ENCODE measurements around the gene MCTP1. TPM values are rescaled to one million over a fixed set of nuclear protein-coding genes. Genes with fewer than 3 reads are reported as not detected.

MCTP1 gene
- total and polyA plus RNA-seq, 2 of the 13 experiments (the other 11 are each of a cell fraction or from before 2014, with no cell fraction given): 0.15 to 0.48 TPM

DNA sequence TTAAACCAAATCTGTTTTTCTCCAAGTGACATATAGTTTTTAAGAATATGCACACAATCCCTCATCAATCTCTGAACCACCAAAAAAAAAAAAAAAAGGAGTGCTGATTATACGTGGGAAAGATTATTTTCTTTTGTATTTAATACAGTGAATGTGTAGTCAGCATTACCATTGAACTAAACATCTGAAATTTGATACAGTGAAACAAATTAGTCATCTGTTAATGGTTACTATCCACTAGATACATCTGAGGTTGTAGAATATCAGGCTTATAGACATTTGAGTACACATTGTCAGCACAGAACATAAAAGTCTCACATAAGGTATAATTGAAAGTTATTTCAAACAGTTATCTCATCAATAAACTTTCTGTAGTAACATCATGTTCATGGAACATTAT is 579.5 kb downstream of the MCTP1 start:
- ChIA-PET POLR2A (no interaction called here), CTCF (ENCODE audit: low intra/inter-chr PET ratio, low total read pairs) (no interaction called here)
- Histone ChIP-seq H3K4me2 (ENCODE audit: low read depth, low read length) (no peak overlapping the region), H4K20me1 (ENCODE audit: insufficient read depth, low read length) (no peaks in the 10 kb centered on the region), H3K4me1 (ENCODE audit: insufficient read depth, low read length) (no peaks in the 10 kb centered on the region), H2AFZ (ENCODE audit: low read length) (no peak overlapping the region), H3K36me3 (replicated peaks in 1 of 2; ENCODE audit: control insufficient read depth in 1 of 2, insufficient read depth in 2 of 2, low read length in 2 of 2) (no peaks in the 10 kb centered on the region), H3K9me3 (ENCODE audit: low read length) (no peaks in the 10 kb centered on the region), H3K4me3 (replicated peaks in 1 of 3; ENCODE audit: insufficient read depth in 1 of 3, low read depth in 2 of 3, low read length in 3 of 3) (no peak overlapping the region), H3K27me3 (ENCODE audit: control insufficient read depth in 1 of 2, insufficient read depth in 2 of 2, low read length in 2 of 2) (no peaks in the 10 kb centered on the region), H3K9ac (ENCODE audit: insufficient read depth, low read depth, low read length) (no peak overlapping the region), H3K27ac (ENCODE audit: extremely low read length, insufficient read depth, low read length) (no peak overlapping the region), H3K79me2 (ENCODE audit: insufficient read depth, low read length) (no peaks in the 10 kb centered on the region)
- 90% methylated on average over 1 of the region's 1 CpG for WGBS (ENCODE audit: low lambda C conversion rate)
- intact Hi-C loops (cut with micrococcal nuclease; ENCODE audit: unreplicated experiment): no loop called here
- no peak for ATAC-seq
- no peak for FAIRE-seq
- DNase-seq (ENCODE audit: low spot score): no peak
- BruUV-seq (replicated peaks): no TSS peak
- in situ Hi-C loops (cut with HindIII; ENCODE audit: extremely low pct_ligation_motif_present, low pct_unique_long_range_greater_than_20kb): no loop called here
- TF ChIP-seq RFXANK (CRISPR knock-in tag; IDR thresholded peaks at IDR 0.05) (no peak), TBX2 (CRISPR knock-in tag; IDR thresholded peaks at IDR 0.05; ENCODE audit: borderline replicate concordance) (no peak), SIX1 (CRISPR knock-in tag; IDR thresholded peaks at IDR 0.05; ENCODE audit: borderline replicate concordance) (no peak), KDM5B (CRISPR knock-in tag; IDR thresholded peaks at IDR 0.05; ENCODE audit: borderline replicate concordance) (no peak), ZNF44 (CRISPR knock-in tag; IDR thresholded peaks at IDR 0.05) (no peak), PRMT3 (CRISPR knock-in tag; IDR thresholded peaks at IDR 0.05; ENCODE audit: borderline replicate concordance, low read depth) (no peak), SSRP1 (CRISPR knock-in tag; IDR thresholded peaks at IDR 0.05) (no peak), ZNF33B (CRISPR knock-in tag; IDR thresholded peaks at IDR 0.05) (no peak), ZNF75D (CRISPR knock-in tag; IDR thresholded peaks at IDR 0.05; ENCODE audit: borderline replicate concordance) (no peak), ZNF20 (CRISPR knock-in tag; IDR thresholded peaks at IDR 0.05) (no peak), ISX (CRISPR knock-in tag; conservative IDR thresholded peaks at IDR 0.05) (no peak)
- TF ChIP-seq, protein P1, sequence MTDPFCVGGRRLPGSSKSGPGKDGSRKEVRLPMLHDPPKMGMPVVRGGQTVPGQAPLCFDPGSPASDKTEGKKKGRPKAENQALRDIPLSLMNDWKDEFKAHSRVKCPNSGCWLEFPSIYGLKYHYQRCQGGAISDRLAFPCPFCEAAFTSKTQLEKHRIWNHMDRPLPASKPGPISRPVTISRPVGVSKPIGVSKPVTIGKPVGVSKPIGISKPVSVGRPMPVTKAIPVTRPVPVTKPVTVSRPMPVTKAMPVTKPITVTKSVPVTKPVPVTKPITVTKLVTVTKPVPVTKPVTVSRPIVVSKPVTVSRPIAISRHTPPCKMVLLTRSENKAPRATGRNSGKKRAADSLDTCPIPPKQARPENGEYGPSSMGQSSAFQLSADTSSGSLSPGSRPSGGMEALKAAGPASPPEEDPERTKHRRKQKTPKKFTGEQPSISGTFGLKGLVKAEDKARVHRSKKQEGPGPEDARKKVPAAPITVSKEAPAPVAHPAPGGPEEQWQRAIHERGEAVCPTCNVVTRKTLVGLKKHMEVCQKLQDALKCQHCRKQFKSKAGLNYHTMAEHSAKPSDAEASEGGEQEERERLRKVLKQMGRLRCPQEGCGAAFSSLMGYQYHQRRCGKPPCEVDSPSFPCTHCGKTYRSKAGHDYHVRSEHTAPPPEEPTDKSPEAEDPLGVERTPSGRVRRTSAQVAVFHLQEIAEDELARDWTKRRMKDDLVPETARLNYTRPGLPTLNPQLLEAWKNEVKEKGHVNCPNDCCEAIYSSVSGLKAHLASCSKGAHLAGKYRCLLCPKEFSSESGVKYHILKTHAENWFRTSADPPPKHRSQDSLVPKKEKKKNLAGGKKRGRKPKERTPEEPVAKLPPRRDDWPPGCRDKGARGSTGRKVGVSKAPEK (CRISPR knock-in tag; IDR thresholded peaks at IDR 0.05; ENCODE audit: borderline replicate concordance): no peak
- TF ChIP-seq, protein P2, sequence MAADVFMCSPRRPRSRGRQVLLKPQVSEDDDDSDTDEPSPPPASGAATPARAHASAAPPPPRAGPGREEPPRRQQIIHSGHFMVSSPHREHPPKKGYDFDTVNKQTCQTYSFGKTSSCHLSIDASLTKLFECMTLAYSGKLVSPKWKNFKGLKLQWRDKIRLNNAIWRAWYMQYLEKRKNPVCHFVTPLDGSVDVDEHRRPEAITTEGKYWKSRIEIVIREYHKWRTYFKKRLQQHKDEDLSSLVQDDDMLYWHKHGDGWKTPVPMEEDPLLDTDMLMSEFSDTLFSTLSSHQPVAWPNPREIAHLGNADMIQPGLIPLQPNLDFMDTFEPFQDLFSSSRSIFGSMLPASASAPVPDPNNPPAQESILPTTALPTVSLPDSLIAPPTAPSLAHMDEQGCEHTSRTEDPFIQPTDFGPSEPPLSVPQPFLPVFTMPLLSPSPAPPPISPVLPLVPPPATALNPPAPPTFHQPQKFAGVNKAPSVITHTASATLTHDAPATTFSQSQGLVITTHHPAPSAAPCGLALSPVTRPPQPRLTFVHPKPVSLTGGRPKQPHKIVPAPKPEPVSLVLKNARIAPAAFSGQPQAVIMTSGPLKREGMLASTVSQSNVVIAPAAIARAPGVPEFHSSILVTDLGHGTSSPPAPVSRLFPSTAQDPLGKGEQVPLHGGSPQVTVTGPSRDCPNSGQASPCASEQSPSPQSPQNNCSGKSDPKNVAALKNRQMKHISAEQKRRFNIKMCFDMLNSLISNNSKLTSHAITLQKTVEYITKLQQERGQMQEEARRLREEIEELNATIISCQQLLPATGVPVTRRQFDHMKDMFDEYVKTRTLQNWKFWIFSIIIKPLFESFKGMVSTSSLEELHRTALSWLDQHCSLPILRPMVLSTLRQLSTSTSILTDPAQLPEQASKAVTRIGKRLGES (CRISPR knock-in tag; IDR thresholded peaks at IDR 0.05; ENCODE audit: borderline replicate concordance): no peak
- TF ChIP-seq, protein P3, sequence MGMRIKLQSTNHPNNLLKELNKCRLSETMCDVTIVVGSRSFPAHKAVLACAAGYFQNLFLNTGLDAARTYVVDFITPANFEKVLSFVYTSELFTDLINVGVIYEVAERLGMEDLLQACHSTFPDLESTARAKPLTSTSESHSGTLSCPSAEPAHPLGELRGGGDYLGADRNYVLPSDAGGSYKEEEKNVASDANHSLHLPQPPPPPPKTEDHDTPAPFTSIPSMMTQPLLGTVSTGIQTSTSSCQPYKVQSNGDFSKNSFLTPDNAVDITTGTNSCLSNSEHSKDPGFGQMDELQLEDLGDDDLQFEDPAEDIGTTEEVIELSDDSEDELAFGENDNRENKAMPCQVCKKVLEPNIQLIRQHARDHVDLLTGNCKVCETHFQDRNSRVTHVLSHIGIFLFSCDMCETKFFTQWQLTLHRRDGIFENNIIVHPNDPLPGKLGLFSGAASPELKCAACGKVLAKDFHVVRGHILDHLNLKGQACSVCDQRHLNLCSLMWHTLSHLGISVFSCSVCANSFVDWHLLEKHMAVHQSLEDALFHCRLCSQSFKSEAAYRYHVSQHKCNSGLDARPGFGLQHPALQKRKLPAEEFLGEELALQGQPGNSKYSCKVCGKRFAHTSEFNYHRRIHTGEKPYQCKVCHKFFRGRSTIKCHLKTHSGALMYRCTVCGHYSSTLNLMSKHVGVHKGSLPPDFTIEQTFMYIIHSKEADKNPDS (CRISPR knock-in tag; IDR thresholded peaks at IDR 0.05): no peak
- TF ChIP-seq, protein P4, sequence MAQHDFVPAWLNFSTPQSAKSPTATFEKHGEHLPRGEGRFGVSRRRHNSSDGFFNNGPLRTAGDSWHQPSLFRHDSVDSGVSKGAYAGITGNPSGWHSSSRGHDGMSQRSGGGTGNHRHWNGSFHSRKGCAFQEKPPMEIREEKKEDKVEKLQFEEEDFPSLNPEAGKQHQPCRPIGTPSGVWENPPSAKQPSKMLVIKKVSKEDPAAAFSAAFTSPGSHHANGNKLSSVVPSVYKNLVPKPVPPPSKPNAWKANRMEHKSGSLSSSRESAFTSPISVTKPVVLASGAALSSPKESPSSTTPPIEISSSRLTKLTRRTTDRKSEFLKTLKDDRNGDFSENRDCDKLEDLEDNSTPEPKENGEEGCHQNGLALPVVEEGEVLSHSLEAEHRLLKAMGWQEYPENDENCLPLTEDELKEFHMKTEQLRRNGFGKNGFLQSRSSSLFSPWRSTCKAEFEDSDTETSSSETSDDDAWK (CRISPR knock-in tag; IDR thresholded peaks at IDR 0.05): no peak
